CD8-positive, alpha-beta memory T cell (primary cell): ENCODE measurements around the gene FBXW10. TPM values are rescaled to one million over a fixed set of nuclear protein-coding genes. Genes with fewer than 3 reads are reported as not detected.
A peak's percentile ranks its signal among the peaks of the same experiment; 100 is the strongest.
"Not testable (repeated sequence)": the region's sequence is repeated elsewhere in the genome, so short reads cannot be mapped to it uniquely, and the experiment has no call there.

Source experiments
- CTCF ChIA-PET: fragments of 350-600 bp; sonication (Branson Sonifier 250); formaldehyde crosslinking; loops from one replicate; lab custom pipeline; 2021; ENCODE audit warnings: antibody characterized with exemption; lab: Charles Lee
- POLR2A ChIA-PET: fragments of 350-600 bp; sonication (Branson Sonifier 250); formaldehyde crosslinking; loops from one replicate; lab custom pipeline; 2021; ENCODE audit warnings: antibody characterized with exemption; lab: Charles Lee
- DNase-seq, 5 donors: peaks; one replicate each; pipeline versions ENCODE4 v3.0.0 to v3.0.0-alpha.2; 2020 to 2022; ENCODE audit warnings: mixed read lengths in 1 of 5
- H3K27ac ChIP-seq: one replicate; pipeline ENCODE4 v1.7.0; 2013; ENCODE audit warnings: low read depth, mild to moderate bottlenecking, low read length, moderate library complexity
- H3K27me3 ChIP-seq: 2 replicates; pipeline ENCODE4 v1.7.0; 2013; ENCODE audit warnings: low read length, mild to moderate bottlenecking; ENCODE audit not compliant: insufficient read depth, poor library complexity, severe bottlenecking
- H3K36me3 ChIP-seq: 2 replicates; pipeline ENCODE4 v1.7.0; 2013; ENCODE audit warnings: mild to moderate bottlenecking, low read length, moderate library complexity; ENCODE audit not compliant: insufficient read depth
- H3K4me1 ChIP-seq: 2 replicates; pipeline ENCODE4 v1.7.0; 2013; ENCODE audit warnings: mild to moderate bottlenecking, low read length, moderate library complexity; ENCODE audit not compliant: insufficient read depth
- H3K4me3 ChIP-seq: 2 replicates; pipeline ENCODE4 v1.7.0; 2013; ENCODE audit warnings: mild to moderate bottlenecking, low read length
- H3K9me3 ChIP-seq: 2 replicates; pipeline ENCODE4 v1.7.0; 2013; ENCODE audit warnings: mild to moderate bottlenecking, low read length
- H3K27ac Mint-ChIP-seq, 8 donors: one replicate each; pipeline ENCODE4 v1.8.0; 2020 to 2021; ENCODE audit warnings: mixed read lengths in 8 of 8, mild to moderate bottlenecking in 6 of 8, inconsistent platforms in 3 of 8, moderate library complexity in 3 of 8
- H3K27me3 Mint-ChIP-seq, 2 donors: one replicate each; pipeline ENCODE4 v1.8.0; 2020 to 2021; ENCODE audit warnings: mixed read lengths in 2 of 2, mild to moderate bottlenecking in 1 of 2, moderate library complexity in 1 of 2
- H3K36me3 Mint-ChIP-seq, 3 donors: one replicate each; pipeline ENCODE4 v1.8.0; 2020 to 2021; ENCODE audit warnings: mixed read lengths in 3 of 3, inconsistent platforms in 1 of 3, mild to moderate bottlenecking in 1 of 3
- H3K4me1 Mint-ChIP-seq, 3 donors: one replicate each; pipeline ENCODE4 v1.8.0; 2020 to 2021; ENCODE audit warnings: mixed read lengths in 3 of 3, inconsistent platforms in 1 of 3, mild to moderate bottlenecking in 1 of 3
- H3K4me3 Mint-ChIP-seq, 7 donors: one replicate each; pipeline ENCODE4 v1.8.0; 2020 to 2021; ENCODE audit warnings: mixed read lengths in 7 of 7, mild to moderate bottlenecking in 6 of 7, moderate library complexity in 4 of 7, inconsistent platforms in 2 of 7
- H3K9me3 Mint-ChIP-seq, 5 donors: one replicate each; pipeline ENCODE4 v1.8.0; 2020 to 2022; ENCODE audit warnings: mixed read lengths in 5 of 5, mild to moderate bottlenecking in 3 of 5, moderate library complexity in 2 of 5, inconsistent platforms in 1 of 5
- polyA plus RNA-seq: library from polyadenylated mRNA; unstranded; fragments of 300-500 nt; fragmentation: Illumina TruSeq; gene quantifications from one replicate; pipeline ENCODE4 v1.2.3, GENCODE V29; 2021
- total RNA-seq, 2 experiments: library from RNA; stranded (reverse); gene quantifications; one replicate each; pipeline ENCODE4 v1.2.3, GENCODE V29; 2021

FBXW10 gene, protein sequence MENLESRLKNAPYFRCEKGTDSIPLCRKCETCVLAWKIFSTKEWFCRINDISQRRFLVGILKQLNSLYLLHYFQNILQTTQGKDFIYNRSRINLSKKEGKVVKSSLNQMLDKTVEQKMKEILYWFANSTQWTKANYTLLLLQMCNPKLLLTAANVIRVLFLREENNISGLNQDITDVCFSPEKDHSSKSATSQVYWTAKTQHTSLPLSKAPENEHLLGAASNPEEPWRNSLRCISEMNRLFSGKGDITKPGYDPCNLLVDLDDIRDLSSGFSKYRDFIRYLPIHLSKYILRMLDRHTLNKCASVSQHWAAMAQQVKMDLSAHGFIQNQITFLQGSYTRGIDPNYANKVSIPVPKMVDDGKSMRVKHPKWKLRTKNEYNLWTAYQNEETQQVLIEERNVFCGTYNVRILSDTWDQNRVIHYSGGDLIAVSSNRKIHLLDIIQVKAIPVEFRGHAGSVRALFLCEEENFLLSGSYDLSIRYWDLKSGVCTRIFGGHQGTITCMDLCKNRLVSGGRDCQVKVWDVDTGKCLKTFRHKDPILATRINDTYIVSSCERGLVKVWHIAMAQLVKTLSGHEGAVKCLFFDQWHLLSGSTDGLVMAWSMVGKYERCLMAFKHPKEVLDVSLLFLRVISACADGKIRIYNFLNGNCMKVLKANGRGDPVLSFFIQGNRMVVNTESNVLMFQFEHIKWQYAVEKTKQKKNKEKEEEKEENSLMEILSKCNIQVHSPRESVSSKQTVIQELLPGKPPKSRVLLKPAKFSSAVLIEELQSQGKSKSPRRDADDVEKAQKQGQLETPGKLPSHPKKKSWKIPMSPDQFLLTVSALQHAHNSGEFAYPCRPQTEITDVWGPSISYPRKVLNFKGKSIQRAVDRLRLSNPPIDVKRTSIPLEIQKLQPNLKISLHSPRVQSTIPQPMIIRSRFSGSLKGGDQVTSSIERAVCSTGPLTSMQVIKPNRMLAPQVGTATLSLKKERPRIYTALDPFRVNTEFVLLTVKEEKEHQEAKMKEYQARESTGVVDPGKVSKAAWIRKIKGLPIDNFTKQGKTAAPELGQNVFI
- under 1 TPM; 0.09 to 0.11 TPM for total RNA-seq
- not detected for polyA plus RNA-seq

DNA sequence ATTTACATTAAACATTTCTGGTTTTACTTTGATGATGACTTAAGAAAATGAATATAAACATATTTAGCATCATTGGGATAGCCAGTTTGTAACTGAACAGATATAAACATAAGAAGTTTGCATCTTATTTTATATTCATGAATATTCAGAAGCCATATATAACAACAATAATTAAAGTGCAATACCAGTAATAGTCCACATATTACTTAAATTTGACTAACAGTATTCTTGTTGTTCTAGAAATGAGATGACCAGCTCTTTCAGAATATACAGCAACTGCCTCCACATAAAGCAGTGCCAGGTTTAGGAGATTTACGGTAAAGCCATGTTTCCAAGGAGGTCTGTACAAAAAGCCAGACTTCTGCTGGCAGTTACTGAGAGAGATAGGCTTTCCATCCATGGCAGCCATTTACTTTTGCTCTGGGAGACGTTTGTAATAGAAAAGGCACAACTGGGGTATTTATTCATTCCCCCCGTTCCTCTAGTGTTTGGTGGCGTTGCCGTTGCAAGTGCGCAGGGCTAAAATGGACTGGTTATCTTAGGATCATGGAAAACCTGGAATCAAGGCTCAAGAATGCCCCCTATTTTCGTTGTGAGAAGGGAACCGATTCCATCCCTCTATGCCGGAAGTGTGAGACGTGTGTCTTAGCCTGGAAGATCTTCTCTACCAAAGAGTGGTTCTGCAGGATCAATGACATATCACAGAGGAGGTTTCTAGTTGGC lies at the start of gene FBXW10:
FBXW10 (plus strand) TSS at position 356 of the 723 bp plus-strand sequence; CDS start at position 547, 191 bp downstream.
- H3K4me1 Mint-ChIP-seq, result not testable (repeated sequence)

DNA sequence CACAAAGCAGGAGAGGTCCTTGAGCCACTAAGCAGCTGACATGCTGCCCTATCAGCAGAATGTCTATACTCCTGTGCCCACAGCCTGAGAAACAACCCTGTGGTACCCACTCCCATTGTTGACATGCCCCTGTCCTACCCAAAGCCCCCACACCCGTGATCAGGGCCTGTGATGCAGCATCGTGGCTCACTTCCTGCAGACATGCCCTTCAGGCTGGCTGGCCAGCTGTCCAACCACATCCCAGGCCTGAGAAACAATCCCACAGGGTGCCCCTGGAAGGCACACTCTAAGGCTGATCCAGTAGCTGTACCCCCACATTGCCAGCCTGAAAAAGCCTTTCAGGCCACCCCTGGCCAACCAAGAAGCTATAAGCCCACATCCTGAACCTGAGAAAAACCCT lies 48.7 kb upstream of the FBXW10 start:
- H3K9me3 Mint-ChIP-seq, H3K36me3 ChIP-seq, H3K27me3 ChIP-seq, POLR2A ChIA-PET, H3K27ac ChIP-seq, H3K27ac Mint-ChIP-seq, H3K27me3 Mint-ChIP-seq, H3K36me3 Mint-ChIP-seq, H3K4me1 ChIP-seq, CTCF ChIA-PET, DNase-seq, H3K4me3 Mint-ChIP-seq, H3K9me3 ChIP-seq, H3K4me3 ChIP-seq: not testable (repeated sequence)
- H3K4me1 Mint-ChIP-seq, result peaks cover 9 to 16% (median 11%) of the 10 kb centered on the region in 3 donors

More for the DNA sequence above, at the start of gene FBXW10:
- DNase-seq, H3K27ac Mint-ChIP-seq, H3K27ac ChIP-seq, H3K36me3 ChIP-seq, H3K9me3 Mint-ChIP-seq, H3K27me3 ChIP-seq, H3K27me3 Mint-ChIP-seq, H3K4me3 ChIP-seq, H3K4me3 Mint-ChIP-seq, CTCF ChIA-PET, H3K36me3 Mint-ChIP-seq, H3K9me3 ChIP-seq, POLR2A ChIA-PET, H3K4me1 ChIP-seq: not testable (repeated sequence)

DNA sequence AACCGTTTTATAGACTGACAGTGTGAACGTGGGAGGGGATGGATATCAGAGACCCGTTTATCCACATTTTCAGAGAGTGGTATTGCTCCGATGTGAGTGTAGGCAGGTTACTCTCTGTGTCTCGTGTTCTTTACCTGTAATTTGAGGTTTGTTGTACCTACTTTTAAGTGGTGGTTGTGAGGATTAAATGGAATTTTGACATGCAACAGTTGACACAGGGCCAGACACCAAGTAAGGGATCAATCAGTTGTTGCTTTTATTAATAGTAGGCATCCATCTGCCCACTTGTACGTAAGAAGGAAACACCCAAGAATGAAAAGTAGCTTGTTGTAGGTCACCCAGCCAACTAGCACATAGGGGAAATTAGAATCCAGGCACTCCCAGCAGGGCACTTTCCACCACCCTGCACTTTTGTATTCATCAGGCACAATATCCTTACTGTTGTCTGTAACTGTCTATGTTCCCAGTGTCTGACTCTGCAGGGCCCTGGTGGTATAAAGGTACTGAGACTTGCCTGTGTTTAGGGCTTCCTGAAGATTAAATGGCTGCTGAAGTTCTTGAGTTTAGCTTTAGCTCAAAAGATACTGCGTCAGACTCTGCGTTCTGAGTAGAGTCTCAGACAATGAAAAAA lies 45.3 kb upstream of the FBXW10 start:
- H3K36me3 Mint-ChIP-seq, H3K4me1 ChIP-seq, DNase-seq, H3K9me3 Mint-ChIP-seq, H3K36me3 ChIP-seq, H3K27me3 Mint-ChIP-seq, H3K27me3 ChIP-seq, POLR2A ChIA-PET, H3K27ac ChIP-seq, H3K9me3 ChIP-seq: not testable (repeated sequence)
- CTCF ChIA-PET, result interaction anchor here (1.0 kb wide), 1 partner anchor 15 kb away, joined by 3 read pairs; no protein-coding TSS in a partner anchor
- peak overlapping the region in 3 of 8 donors; percentile 72 to 97 (median 81) for H3K27ac Mint-ChIP-seq
- peak overlapping the region; percentile 90 to 96 (median 92) for H3K4me3 Mint-ChIP-seq
- H3K4me3 ChIP-seq, result peak overlapping the region; percentile 68
- H3K4me1 Mint-ChIP-seq, result peaks cover 9 to 16% (median 11%) of the 10 kb centered on the region in 3 donors

DNA sequence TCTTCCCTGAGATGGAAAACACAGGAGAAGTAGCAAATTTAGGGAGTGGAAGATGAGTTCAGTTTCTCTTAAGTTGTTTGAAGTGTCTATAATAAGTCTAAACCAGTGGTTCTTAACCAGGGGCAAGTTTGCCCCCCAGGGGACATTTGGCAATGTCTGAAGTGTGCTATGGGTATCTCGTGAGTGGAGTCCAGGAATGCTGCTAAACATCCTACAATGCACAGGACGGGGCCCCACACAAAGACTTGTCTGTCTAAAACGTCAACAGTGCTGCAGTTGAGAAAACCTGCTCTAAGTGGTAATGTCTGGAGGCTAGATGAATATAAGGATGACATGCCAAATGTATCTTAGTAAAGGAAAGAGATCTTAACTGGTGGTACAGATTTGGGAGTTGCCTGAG lies 37.9 kb upstream of the FBXW10 start:
- H3K27ac Mint-ChIP-seq, CTCF ChIA-PET: not testable (repeated sequence)

DNA sequence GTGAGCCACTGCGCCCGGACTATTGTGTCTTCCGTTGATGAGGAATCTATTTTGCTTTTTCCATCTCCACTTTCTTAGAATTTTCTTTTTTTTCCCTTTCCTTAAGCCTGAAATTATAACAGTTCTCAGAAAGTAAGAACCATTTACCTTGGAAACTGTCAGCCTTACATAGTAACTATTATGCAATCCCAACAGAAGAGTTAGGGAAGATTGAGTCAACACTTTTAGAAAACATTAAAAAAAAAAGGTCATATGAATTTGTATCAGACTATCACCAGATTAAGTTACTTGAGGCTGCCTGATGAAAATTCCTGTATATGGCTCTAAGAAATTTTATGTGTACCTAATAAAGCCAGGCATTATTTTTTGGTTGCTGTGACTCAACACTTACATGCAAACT lies 35.6 kb upstream of the FBXW10 start:
- H3K36me3 Mint-ChIP-seq, CTCF ChIA-PET: not testable (repeated sequence)

More for the DNA sequence above, 37.9 kb upstream of the FBXW10 start:
- H3K4me3 ChIP-seq, DNase-seq, H3K36me3 Mint-ChIP-seq, H3K4me1 Mint-ChIP-seq, H3K36me3 ChIP-seq, H3K4me1 ChIP-seq, H3K4me3 Mint-ChIP-seq, H3K27me3 ChIP-seq, H3K9me3 ChIP-seq, H3K9me3 Mint-ChIP-seq, H3K27me3 Mint-ChIP-seq, H3K27ac ChIP-seq, POLR2A ChIA-PET: not testable (repeated sequence)

DNA sequence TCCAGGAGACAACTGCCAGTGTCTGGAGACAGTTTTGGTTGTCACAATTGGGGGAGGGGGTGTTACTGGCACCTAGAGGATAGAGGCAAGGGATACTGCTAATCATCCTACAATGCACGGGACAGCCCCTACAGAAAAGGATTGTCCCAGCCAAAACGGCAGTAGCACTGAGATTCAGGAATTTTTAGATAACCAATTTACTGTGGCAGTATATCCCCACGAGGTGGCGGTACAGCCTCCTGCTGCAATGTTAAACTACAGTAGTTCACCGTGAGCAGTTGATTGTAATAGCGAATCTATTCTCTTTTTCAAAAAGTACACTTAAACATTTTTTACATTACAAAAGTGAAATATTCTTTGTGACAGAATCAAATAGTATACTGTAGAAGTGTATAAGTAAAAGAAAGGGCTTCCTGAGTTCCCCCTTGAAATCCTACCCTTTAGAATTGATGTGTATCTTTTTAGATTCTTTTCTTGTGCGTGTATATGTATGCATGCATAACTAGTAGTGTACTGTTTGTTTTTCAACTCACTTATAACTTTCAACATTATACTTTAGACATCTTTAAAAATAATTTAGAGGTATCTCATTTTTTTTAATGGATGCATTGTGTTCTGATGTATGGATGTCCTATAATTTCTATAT lies 31.4 kb upstream of the FBXW10 start:
- H3K27ac Mint-ChIP-seq, H3K36me3 Mint-ChIP-seq, H3K4me3 Mint-ChIP-seq, H3K4me1 ChIP-seq, H3K4me1 Mint-ChIP-seq, H3K36me3 ChIP-seq, POLR2A ChIA-PET, H3K4me3 ChIP-seq, H3K27me3 ChIP-seq, H3K27me3 Mint-ChIP-seq, H3K27ac ChIP-seq, H3K9me3 Mint-ChIP-seq, H3K9me3 ChIP-seq: not testable (repeated sequence)
- DNase-seq, result peak; percentile 32 to 69 (median 42)
- CTCF ChIA-PET, result interaction anchor here (1.5 kb wide), 1 partner anchor 15 kb away, joined by 3 read pairs; no protein-coding TSS in a partner anchor

More for the DNA sequence above, 35.6 kb upstream of the FBXW10 start:
- POLR2A ChIA-PET, H3K4me1 Mint-ChIP-seq, H3K4me3 Mint-ChIP-seq, H3K4me3 ChIP-seq, H3K27ac ChIP-seq, H3K27me3 Mint-ChIP-seq, H3K36me3 ChIP-seq, H3K27me3 ChIP-seq, H3K9me3 Mint-ChIP-seq, H3K4me1 ChIP-seq, H3K27ac Mint-ChIP-seq, DNase-seq, H3K9me3 ChIP-seq: not testable (repeated sequence)

DNA sequence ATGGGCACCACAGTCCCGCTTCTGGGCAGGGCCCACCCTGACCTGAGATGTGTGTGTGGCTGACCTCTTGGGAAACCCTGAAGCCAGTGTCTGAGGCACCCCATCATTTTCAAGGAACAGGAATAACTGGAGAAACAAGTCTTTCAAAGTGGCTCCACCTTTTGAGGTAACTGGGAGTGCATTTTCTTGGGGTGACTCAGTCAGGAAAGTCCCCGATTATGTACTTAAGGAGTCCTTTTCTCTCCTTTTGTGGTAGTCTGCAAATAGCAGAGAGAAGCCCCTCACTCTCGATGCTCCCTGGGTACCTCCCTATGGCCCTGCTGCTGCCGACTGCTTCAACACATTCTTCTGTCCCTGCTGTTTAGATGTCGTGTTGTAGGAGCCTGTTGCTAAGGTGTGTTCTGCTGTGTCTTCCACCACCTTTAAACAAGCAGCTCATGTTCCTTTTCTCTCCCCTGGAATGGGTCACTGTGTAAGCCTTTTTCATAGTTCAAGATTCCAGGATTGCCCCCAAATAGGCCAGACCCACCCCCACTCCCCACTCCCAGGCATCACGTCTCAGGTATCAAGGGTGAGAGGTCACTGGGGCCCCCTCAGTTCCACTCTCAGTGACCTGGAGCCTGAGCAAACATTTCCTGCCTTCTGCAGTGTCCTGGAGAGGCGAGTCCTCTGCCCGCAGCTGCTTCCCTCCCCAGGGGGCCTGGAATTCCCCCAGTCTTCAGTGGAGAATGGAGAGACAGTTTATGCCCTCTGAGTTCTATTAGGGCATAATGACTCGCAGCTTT lies 25.0 kb upstream of the FBXW10 start:
- POLR2A ChIA-PET, H3K4me1 Mint-ChIP-seq, H3K27ac ChIP-seq, H3K4me1 ChIP-seq, H3K4me3 ChIP-seq, H3K36me3 Mint-ChIP-seq, H3K27me3 ChIP-seq, H3K9me3 Mint-ChIP-seq, H3K9me3 ChIP-seq, CTCF ChIA-PET, H3K36me3 ChIP-seq, H3K27me3 Mint-ChIP-seq, DNase-seq, H3K4me3 Mint-ChIP-seq: not testable (repeated sequence)
- H3K27ac Mint-ChIP-seq, result peak overlapping the region in 1 of 8 donors; percentile 84
